ENCODE measurements around the gene CAPN5.

Gene CAPN5

GRCh38 chr11:77171254-77171653 lies 104.5 kb downstream of the CAPN5 start:
- TF ChIP-seq PPARA (CRISPR knock-in tag; IDR thresholded peaks at IDR 0.05; ENCODE audit: borderline replicate concordance) = no peak
- no peak for TF ChIP-seq SNAI2 (CRISPR knock-in tag; IDR thresholded peaks at IDR 0.05)
- TF ChIP-seq RARB (CRISPR knock-in tag; IDR thresholded peaks at IDR 0.05) = no peak
- TF ChIP-seq CSDC2 (CRISPR knock-in tag; IDR thresholded peaks at IDR 0.05) = no peak
- TF ChIP-seq PATZ1 (CRISPR knock-in tag; IDR thresholded peaks at IDR 0.05; ENCODE audit: borderline replicate concordance) = no peak
- no peak for TF ChIP-seq ZNF8 (CRISPR knock-in tag; IDR thresholded peaks at IDR 0.05)
- no peak for TF ChIP-seq POU6F1 (CRISPR knock-in tag; IDR thresholded peaks at IDR 0.05; ENCODE audit: borderline replicate concordance, low read depth)
- TF ChIP-seq TSHZ2 (CRISPR knock-in tag; IDR thresholded peaks at IDR 0.05) = no peak
- TF ChIP-seq BACH2 (CRISPR knock-in tag; IDR thresholded peaks at IDR 0.05; ENCODE audit: borderline replicate concordance) = no peak
- no peak for TF ChIP-seq ARNTL (CRISPR knock-in tag; IDR thresholded peaks at IDR 0.05; ENCODE audit: borderline replicate concordance, low read depth)
- no peak for TF ChIP-seq OSR1 (CRISPR knock-in tag; IDR thresholded peaks at IDR 0.05)
- no peak for TF ChIP-seq ZNF70 (CRISPR knock-in tag; IDR thresholded peaks at IDR 0.05)
- no peak for TF ChIP-seq ISL1 (CRISPR knock-in tag; IDR thresholded peaks at IDR 0.05)
- TF ChIP-seq ZNF565 (CRISPR knock-in tag; conservative IDR thresholded peaks at IDR 0.05; ENCODE audit: low read depth) = no peak
- no peak for TF ChIP-seq ZC3H10 (CRISPR knock-in tag; IDR thresholded peaks at IDR 0.05)
- TF ChIP-seq GLIS3 (CRISPR knock-in tag; IDR thresholded peaks at IDR 0.05) = no peak
- TF ChIP-seq ESRRG (CRISPR knock-in tag; IDR thresholded peaks at IDR 0.05) = no peak
- TF ChIP-seq ZFP30 (CRISPR knock-in tag; IDR thresholded peaks at IDR 0.05) = no peak
- TF ChIP-seq TOX (CRISPR knock-in tag; IDR thresholded peaks at IDR 0.05; ENCODE audit: borderline replicate concordance) = no peak
- no peak for TF ChIP-seq TCF4 (CRISPR knock-in tag; IDR thresholded peaks at IDR 0.05; ENCODE audit: borderline replicate concordance)
- ATAC-seq = no peak

- no peak for ATAC-seq
- TF ChIP-seq ZFP30 (CRISPR knock-in tag; IDR thresholded peaks at IDR 0.05) (no peak), RARB (CRISPR knock-in tag; IDR thresholded peaks at IDR 0.05) (no peak), ZFP3 (CRISPR knock-in tag; IDR thresholded peaks at IDR 0.05) (no peak), ZNF565 (CRISPR knock-in tag; conservative IDR thresholded peaks at IDR 0.05; ENCODE audit: low read depth) (no peak), CSRNP3 (CRISPR knock-in tag; IDR thresholded peaks at IDR 0.05) (no peak)
These were observed 105.3 kb downstream of the CAPN5 start for GRCh38 chr11:77171885-77172665.

DNA sequence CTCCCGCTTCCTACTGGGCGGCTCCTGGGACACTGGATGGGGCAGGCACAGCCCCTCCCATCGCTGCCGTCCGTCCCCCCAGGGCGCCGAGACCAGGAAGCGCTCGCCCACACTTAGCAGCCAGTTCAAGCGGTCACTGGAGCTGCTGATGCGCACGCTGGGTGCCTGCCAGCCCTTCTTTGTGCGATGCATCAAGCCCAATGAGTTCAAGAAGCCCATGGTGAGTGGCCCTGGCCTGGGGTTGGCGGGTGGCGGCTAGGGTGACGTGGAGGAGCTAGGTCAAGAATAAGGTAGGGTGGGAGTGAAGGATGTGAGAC lies 105.9 kb downstream of the CAPN5 start:
- TF ChIP-seq BACH2 (CRISPR knock-in tag; IDR thresholded peaks at IDR 0.05; ENCODE audit: borderline replicate concordance) = no peak
- TF ChIP-seq TCF4 (CRISPR knock-in tag; IDR thresholded peaks at IDR 0.05; ENCODE audit: borderline replicate concordance) = no peak
- no peak for TF ChIP-seq OSR1 (CRISPR knock-in tag; IDR thresholded peaks at IDR 0.05)
- TF ChIP-seq ZFP30 (CRISPR knock-in tag; IDR thresholded peaks at IDR 0.05) = no peak
- TF ChIP-seq ZNF565 (CRISPR knock-in tag; conservative IDR thresholded peaks at IDR 0.05; ENCODE audit: low read depth) = no peak
- no peak for TF ChIP-seq ZFP3 (CRISPR knock-in tag; IDR thresholded peaks at IDR 0.05)
- no peak for ATAC-seq

Data from SK-N-SH treated with all-trans-retinoic acid at 6 μM for 48 hours (cell line).